Measurements from ENCODE around the gene ERBB2. TPM values are rescaled to one million over a fixed set of nuclear protein-coding genes. Genes with fewer than 3 reads are reported as not detected.

Gene ERBB2
- total RNA-seq, 3 donors from 2014 or later = 13.1 to 118 (median 59.0) TPM

GRCh38 chr17:39669897-39670735, 29.7 kb upstream of the ERBB2 start:
- intact Hi-C loops (cut with DNase I; ENCODE audit: low total_unique reads) = no loop called here
- DNase-seq (ENCODE audit: low spot score in 2 of 2) = no peak
- Histone ChIP-seq H3K27ac (no peak overlapping the region), H3K36me3 (no peaks in the 10 kb centered on the region), H3K4me1 (peaks cover 16 to 26% of the 10 kb centered on the region in 2 donors), H3K27me3 (peaks cover 3 to 12% of the 10 kb centered on the region in 2 donors), H3K9me3 (no peaks in the 10 kb centered on the region), H3K4me3 (no peak overlapping the region)
- TF ChIP-seq POLR2AphosphoS5 (IDR thresholded peaks at IDR 0.05) (no peak), POLR2A (IDR thresholded peaks at IDR 0.05) (no peak)
- TF ChIP-seq, protein P1, sequence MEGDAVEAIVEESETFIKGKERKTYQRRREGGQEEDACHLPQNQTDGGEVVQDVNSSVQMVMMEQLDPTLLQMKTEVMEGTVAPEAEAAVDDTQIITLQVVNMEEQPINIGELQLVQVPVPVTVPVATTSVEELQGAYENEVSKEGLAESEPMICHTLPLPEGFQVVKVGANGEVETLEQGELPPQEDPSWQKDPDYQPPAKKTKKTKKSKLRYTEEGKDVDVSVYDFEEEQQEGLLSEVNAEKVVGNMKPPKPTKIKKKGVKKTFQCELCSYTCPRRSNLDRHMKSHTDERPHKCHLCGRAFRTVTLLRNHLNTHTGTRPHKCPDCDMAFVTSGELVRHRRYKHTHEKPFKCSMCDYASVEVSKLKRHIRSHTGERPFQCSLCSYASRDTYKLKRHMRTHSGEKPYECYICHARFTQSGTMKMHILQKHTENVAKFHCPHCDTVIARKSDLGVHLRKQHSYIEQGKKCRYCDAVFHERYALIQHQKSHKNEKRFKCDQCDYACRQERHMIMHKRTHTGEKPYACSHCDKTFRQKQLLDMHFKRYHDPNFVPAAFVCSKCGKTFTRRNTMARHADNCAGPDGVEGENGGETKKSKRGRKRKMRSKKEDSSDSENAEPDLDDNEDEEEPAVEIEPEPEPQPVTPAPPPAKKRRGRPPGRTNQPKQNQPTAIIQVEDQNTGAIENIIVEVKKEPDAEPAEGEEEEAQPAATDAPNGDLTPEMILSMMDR (IDR thresholded peaks at IDR 0.05) = no peak

- H3K4me3 ChIP-seq = no peak overlapping the region
- H3K4me1 ChIP-seq = peaks cover 20 to 33% of the 10 kb centered on the region in 2 donors
- no peaks in the 10 kb centered on the region for H3K9me3 ChIP-seq
- intact Hi-C loops (cut with DNase I; ENCODE audit: low total_unique reads) = no loop called here
- H3K27me3 ChIP-seq = peaks cover 3 to 12% of the 10 kb centered on the region in 2 donors
- TF ChIP-seq, protein P1 (IDR thresholded peaks at IDR 0.05) = no peak
- TF ChIP-seq POLR2A (IDR thresholded peaks at IDR 0.05) (no peak), POLR2AphosphoS5 (IDR thresholded peaks at IDR 0.05) (no peak)
- H3K36me3 ChIP-seq = no peaks in the 10 kb centered on the region
- DNase-seq (ENCODE audit: low spot score in 2 of 2) = no peak
- H3K27ac ChIP-seq = peak overlapping the region in 1 of 2 donors; percentile 70
These were observed 29.1 kb upstream of the ERBB2 start for GRCh38 chr17:39670746-39671145.

- Histone ChIP-seq H3K4me1 (peaks cover 26% of the 10 kb centered on the region in 2 donors), H3K27ac (peak overlapping the region; percentile 68 to 70), H3K27me3 (peaks cover 3 to 12% of the 10 kb centered on the region in 2 donors), H3K9me3 (no peaks in the 10 kb centered on the region), H3K4me3 (no peak overlapping the region), H3K36me3 (no peaks in the 10 kb centered on the region)
- intact Hi-C loops (cut with DNase I; ENCODE audit: low total_unique reads) = no loop called here
- no peak for TF ChIP-seq POLR2AphosphoS5 (IDR thresholded peaks at IDR 0.05)
- TF ChIP-seq, protein P1 (IDR thresholded peaks at IDR 0.05) = peak in 2 of 3 donors; percentile 47 to 73
- no peak for DNase-seq (ENCODE audit: low spot score in 2 of 2)
These were observed 28.0 kb upstream of the ERBB2 start for GRCh38 chr17:39671651-39672521.

GRCh38 chr17:39672522-39673334, 27.1 kb upstream of the ERBB2 start:
- peaks cover 0 to 6% of the 10 kb centered on the region in 2 donors for H3K27me3 ChIP-seq
- no peak for DNase-seq (ENCODE audit: low spot score in 2 of 2)
- no peak for TF ChIP-seq POLR2AphosphoS5 (IDR thresholded peaks at IDR 0.05)
- TF ChIP-seq, protein P1 (IDR thresholded peaks at IDR 0.05) = peak in 1 of 3 donors; percentile 4
- peak overlapping the region; percentile 68 to 70 for H3K27ac ChIP-seq
- no peak overlapping the region for H3K4me3 ChIP-seq
- intact Hi-C loops (cut with DNase I; ENCODE audit: low total_unique reads) = no loop called here
- peaks cover 18 to 21% of the 10 kb centered on the region in 2 donors for H3K4me1 ChIP-seq
- no peaks in the 10 kb centered on the region for H3K36me3 ChIP-seq
- no peaks in the 10 kb centered on the region for H3K9me3 ChIP-seq
